ENCODE data around the gene ZBTB38. TPM values are rescaled to one million over a fixed set of nuclear protein-coding genes. Genes with fewer than 3 reads are reported as not detected.

The ZBTB38 gene
- total and polyA plus RNA-seq, 3 donors from 2014 or later, result 66.7 to 167 (median 131) TPM

DNA sequence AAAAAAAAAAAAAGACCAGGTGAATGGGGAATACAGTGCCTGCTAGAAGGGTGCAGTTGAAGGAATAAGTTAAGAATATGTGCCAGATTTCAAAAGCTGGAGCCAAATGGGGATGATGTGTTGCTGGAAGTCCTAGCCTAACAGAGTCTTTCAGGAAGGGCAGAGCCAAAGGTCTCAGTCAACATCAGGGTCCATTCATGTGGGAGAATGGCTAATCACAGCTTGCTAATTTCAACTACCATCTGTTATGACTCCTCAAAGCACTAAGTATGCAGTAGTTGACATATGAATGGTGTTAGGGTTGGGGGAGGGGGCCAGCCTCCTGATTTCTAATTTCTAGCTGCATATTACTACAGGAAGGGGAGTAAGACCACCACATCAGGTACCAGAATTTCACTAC, 4.4 kb downstream of the ZBTB38 start:
- no peak overlapping the region for H3K4me3 ChIP-seq
- intact Hi-C loops (cut with DNase I; ENCODE audit: low total_unique reads), result no loop called here
- TF ChIP-seq, protein P1, sequence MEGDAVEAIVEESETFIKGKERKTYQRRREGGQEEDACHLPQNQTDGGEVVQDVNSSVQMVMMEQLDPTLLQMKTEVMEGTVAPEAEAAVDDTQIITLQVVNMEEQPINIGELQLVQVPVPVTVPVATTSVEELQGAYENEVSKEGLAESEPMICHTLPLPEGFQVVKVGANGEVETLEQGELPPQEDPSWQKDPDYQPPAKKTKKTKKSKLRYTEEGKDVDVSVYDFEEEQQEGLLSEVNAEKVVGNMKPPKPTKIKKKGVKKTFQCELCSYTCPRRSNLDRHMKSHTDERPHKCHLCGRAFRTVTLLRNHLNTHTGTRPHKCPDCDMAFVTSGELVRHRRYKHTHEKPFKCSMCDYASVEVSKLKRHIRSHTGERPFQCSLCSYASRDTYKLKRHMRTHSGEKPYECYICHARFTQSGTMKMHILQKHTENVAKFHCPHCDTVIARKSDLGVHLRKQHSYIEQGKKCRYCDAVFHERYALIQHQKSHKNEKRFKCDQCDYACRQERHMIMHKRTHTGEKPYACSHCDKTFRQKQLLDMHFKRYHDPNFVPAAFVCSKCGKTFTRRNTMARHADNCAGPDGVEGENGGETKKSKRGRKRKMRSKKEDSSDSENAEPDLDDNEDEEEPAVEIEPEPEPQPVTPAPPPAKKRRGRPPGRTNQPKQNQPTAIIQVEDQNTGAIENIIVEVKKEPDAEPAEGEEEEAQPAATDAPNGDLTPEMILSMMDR (IDR thresholded peaks at IDR 0.05), result no peak
- TF ChIP-seq POLR2A (IDR thresholded peaks at IDR 0.05), result no peak
- H3K4me1 ChIP-seq, result peaks cover 29% of the 10 kb centered on the region
- H3K27ac ChIP-seq, result no peak overlapping the region
- H3K27me3 ChIP-seq, result no peaks in the 10 kb centered on the region
- DNase-seq, result no peak
- no peaks in the 10 kb centered on the region for H3K36me3 ChIP-seq (ENCODE audit: low read depth, missing control alignments)
- no peaks in the 10 kb centered on the region for H3K9me3 ChIP-seq

DNA sequence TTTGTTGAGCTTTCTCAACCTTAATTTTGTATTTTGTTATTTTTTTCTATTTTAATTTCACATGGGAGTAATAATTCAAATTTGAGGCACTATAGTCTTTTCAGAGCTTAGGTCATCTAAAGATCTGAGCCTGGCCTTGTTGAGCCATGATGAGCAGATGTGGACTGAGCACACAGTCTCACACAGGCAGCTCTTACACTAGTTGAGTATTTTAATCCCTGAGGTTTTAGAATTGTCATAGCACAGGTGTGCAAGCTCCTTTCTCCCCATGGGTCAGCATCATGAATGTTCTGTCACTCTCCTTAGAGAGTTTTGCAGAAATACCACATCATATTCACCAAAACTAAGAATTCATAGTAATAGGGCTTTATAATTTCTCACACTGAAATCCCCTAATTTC, 4.9 kb downstream of the ZBTB38 start:
- Histone ChIP-seq H3K27ac (no peak overlapping the region), H3K4me1 (peaks cover 23% of the 10 kb centered on the region), H3K27me3 (no peaks in the 10 kb centered on the region), H3K4me3 (no peak overlapping the region), H3K9me3 (no peaks in the 10 kb centered on the region), H3K36me3 (ENCODE audit: low read depth, missing control alignments) (no peaks in the 10 kb centered on the region)
- intact Hi-C loops (cut with DNase I; ENCODE audit: low total_unique reads), result no loop called here
- TF ChIP-seq POLR2A (IDR thresholded peaks at IDR 0.05), result no peak
- TF ChIP-seq, protein P1 (IDR thresholded peaks at IDR 0.05), result no peak
- no peak for DNase-seq

DNA sequence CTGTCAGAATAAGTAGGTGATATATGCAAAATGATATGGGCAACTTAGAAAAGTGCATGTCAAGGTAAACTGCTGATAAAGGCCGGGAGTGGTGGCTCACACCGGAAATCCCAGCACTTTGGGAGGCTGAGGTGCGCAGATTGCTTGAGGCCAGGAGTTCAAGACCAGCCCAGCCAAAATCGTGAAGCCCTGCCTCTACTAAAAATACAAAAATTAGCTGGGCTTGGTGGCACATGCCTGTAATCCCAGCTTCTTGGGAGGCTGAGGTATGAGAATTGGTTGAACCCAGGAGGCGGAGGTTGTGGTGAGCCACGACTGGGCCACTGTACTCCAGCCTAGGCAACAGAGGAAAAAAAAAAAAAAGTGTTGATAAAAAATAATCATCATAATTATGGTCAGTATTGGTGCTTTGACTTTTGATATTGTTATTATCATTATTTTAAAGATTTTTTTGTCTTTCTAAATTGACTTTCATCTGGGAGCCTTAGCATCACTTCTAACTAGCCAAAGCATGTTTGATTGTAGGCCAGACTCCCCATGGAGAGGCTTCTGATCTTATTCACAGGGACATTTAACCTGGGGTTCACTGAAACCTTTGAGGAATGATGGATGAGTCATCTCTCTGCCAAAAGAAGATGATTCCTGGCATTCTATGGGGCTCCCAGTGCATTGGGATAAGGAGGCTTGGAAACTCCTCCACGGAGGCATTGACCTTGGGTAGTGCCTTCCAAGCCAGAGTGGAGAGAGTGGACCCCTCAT, 5.6 kb downstream of the ZBTB38 start:
- 78 to 90% methylated on average over 7 of the region's 7 CpGs for WGBS, 2 donors
- TF ChIP-seq, protein P1 (IDR thresholded peaks at IDR 0.05), result no peak
- TF ChIP-seq POLR2A (IDR thresholded peaks at IDR 0.05), result no peak
- no peak overlapping the region for H3K27ac ChIP-seq

DNA sequence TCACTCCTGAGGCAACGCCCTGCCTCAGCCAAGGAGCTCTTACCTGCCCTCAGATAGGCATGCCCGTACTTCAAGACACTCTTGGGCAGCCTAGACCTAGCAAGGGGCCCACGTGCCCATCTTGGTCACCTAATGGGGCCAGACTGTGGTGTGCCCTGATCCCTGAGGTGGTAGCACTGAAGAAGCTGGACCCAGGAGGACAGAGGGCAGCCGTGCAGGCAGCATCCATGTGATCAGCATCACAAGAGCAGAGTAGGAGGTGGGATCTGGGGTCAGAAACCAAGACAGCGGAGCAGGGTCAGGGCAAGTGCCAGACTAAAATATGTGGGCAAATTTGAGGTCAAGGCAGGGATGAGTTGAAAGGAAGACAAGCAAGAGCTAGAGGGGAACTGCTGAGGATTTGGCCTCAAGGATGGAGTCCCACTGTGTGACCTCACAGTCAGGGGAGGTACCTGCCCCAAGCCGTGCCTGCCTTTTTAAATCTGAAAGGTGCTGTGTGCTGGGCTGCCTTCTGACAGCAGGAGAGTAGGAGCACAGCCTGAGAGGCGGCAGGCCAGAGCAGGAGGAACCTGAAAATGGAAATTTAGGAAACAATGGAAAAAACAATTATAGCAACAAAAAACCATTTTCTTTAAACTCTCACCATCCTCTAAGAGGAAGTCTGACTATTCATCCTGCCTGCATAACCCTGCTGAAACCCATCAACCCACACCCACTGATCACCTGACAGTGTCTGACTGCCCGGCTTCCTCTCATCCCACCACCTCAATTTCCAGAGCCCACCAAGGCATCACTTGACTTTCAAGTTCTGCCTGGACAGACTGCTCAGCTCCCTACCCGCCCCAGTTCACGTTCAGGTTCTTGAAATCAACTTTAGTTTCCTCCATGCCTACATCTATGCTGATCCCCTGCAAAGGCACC, 7.3 kb downstream of the ZBTB38 start:
- TF ChIP-seq, protein P1 (IDR thresholded peaks at IDR 0.05), result no peak
- TF ChIP-seq POLR2A (IDR thresholded peaks at IDR 0.05), result no peak
- DNase-seq, result no peak
- Histone ChIP-seq H3K27me3 (no peaks in the 10 kb centered on the region), H3K9me3 (no peaks in the 10 kb centered on the region), H3K4me3 (no peak overlapping the region), H3K4me1 (peaks cover under 1% of the 10 kb centered on the region), H3K27ac (no peak overlapping the region), H3K36me3 (ENCODE audit: low read depth, missing control alignments) (no peaks in the 10 kb centered on the region)
- WGBS, 2 donors, result 89 to 90% methylated on average over 9 to 10 of the region's 10 CpGs
- intact Hi-C loops (cut with DNase I; ENCODE audit: low total_unique reads), result no loop called here

More for the DNA sequence above, 5.6 kb downstream of the ZBTB38 start:
- no peaks in the 10 kb centered on the region for H3K27me3 ChIP-seq
- no peaks in the 10 kb centered on the region for H3K36me3 ChIP-seq (ENCODE audit: low read depth, missing control alignments)
- H3K4me1 ChIP-seq, result peaks cover 16% of the 10 kb centered on the region
- intact Hi-C loops (cut with DNase I; ENCODE audit: low total_unique reads), result no loop called here
- DNase-seq, result no peak
- H3K9me3 ChIP-seq, result no peaks in the 10 kb centered on the region
- no peak overlapping the region for H3K4me3 ChIP-seq
